ENCODE measurements around the gene NUTF2. TPM values are rescaled to one million over a fixed set of nuclear protein-coding genes. Genes with fewer than 3 reads are reported as not detected.
A peak's percentile ranks its signal among the peaks of the same experiment; 100 is the strongest.
"Not testable (repeated sequence)": the region's sequence is repeated elsewhere in the genome, so short reads cannot be mapped to it uniquely, and the experiment has no call there.

The NUTF2 gene
- total RNA-seq, 2 donors from 2014 or later = 59.8 to 73.9 TPM

DNA sequence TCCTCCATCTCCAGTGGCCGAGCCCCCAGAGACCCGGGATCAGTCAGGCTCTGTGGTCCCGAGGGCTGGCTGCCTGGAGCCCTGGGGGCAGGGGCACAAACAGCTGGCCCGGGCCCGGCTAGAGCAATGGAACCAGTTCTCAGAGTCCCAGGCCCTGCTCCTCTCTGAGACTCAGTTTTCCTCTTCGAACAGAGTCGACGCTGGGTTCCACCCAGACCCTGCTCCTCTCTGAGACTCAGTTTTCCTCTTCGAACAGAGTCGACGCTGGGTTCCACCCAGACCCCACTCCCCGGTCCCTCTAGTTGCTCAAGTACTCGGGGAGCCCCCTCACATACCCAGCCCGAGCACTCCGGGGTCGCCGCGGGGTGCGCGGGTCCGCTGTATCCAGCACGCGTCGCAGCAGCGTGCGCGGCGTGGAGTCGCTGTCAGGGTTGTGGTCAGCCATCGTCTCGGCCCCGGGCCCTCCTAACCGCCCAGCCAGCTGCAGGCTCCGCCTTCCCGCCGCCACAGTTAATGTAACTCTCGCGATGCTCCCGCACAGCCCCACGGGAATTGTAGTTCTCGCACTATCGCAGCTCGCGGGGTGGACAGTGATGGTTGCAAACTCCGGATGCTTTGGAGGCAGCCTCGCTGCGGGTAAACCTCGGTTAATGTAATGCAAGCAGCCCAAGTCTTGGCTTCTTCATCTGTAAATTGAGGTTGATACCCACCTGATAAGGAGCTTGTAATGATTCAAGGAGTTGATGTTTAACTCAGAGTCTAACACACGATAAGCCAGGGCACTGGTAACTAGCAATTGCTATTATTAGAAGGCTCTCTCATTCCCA lies 13.1 kb upstream of the NUTF2 start:
- DNase-seq = peak; percentile 96
- intact Hi-C loops (cut with DNase I) = loop anchor here in 1 of 2 donors (5.0 kb wide), 1 partner anchor 89 kb away; no protein-coding TSS in a partner anchor
- ATAC-seq = peak; percentile 99 to 100

DNA sequence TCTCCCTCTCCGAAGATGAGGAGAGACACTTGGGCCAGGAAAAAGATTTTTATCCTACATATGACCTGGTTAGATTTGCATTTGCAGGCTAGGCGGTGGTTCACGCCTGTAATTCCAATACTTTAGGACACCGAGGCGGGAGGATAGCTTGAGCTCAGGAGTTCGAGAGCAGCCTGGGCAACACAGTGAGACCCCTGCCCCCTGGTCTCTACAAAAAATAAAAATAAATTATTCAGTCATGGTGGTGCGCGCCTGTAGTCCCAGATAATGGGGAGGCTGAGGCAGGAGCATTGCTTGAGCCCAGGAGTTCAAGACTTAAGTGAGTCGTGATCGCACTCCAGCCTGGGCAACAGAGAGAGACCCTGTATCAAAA lies 12.5 kb upstream of the NUTF2 start:
- no peak for ATAC-seq
- intact Hi-C loops (cut with DNase I) = loop anchor here in 1 of 2 donors (5.0 kb wide), 1 partner anchor 88 kb away; no protein-coding TSS in a partner anchor

DNA sequence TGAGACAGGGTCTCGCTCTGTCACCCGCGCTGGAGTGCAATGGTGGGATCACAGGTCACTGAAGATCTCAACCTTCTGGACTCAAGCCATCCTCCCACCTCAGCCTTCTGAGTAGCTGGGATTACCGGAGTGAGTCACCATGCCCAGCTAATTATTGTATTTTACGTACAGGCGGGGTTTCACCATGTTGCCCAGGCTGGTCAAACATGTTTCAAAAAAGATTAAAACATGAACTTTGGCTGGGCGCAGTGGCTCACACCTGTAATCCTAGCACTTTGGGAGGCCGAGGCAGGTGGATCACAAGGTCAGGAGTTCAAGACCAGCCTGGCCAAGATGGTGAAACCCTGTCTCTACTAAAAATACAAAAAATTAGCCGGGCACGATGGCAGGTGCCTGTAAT lies 9.5 kb upstream of the NUTF2 start:
- intact Hi-C loops (cut with DNase I); ATAC-seq: not testable (repeated sequence)

More for the DNA sequence above, 12.5 kb upstream of the NUTF2 start:
- DNase-seq = no peak

DNA sequence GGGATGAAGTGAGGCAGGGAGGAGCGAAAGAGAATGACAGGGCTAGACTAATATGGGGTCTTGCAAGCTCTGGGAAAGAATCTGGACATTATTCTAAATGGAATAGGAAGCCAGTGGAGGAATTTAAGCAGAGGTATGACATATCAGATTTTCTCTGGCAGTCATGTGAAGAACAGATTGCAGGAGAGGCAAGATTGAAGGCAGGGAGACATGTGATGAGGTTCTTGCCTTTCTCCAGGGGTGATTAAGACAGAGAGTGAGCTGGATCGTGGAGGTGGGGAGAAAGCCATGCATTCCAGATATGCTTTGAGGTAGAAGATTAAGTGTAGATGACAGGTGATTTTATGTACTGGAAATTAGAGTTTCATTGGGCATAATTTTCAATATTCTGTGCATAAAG lies 8.9 kb upstream of the NUTF2 start:
- ATAC-seq = no peak
- DNase-seq = no peak
- intact Hi-C loops (cut with DNase I) = no loop called here

More for the DNA sequence above, 9.5 kb upstream of the NUTF2 start:
- not testable (repeated sequence) for DNase-seq

DNA sequence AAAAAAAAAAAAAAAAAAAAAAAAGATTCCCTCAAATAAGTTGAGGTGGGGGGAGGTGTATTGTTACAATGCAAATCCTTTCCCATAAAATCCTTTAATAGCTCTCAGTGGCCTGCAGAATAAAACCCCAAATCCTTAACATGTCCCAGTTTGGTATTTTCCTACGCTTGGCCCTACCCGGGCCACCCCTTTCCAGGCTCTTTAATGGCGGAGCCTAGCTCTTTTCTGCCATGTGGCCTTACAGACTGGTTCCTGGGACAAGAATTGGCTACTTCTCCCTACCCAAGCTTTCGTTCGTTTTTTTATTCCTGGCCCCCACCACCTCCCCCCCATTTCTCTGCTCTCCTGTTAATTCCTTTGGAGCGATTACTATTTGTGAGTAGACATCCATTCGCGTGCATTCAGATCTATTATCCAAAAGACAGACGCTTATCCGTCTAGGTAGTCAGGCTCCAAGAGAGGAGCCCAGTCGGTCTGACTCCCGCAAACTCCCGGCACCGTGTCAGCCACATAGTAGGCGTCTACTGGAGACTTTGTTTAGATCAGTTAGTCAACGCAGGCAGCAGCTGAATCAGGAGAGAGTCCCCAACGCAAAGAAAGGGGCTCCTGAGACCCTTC lies 5.4 kb upstream of the NUTF2 start:
- no peak for DNase-seq
- ATAC-seq = no peak
- intact Hi-C loops (cut with DNase I) = no loop called here

DNA sequence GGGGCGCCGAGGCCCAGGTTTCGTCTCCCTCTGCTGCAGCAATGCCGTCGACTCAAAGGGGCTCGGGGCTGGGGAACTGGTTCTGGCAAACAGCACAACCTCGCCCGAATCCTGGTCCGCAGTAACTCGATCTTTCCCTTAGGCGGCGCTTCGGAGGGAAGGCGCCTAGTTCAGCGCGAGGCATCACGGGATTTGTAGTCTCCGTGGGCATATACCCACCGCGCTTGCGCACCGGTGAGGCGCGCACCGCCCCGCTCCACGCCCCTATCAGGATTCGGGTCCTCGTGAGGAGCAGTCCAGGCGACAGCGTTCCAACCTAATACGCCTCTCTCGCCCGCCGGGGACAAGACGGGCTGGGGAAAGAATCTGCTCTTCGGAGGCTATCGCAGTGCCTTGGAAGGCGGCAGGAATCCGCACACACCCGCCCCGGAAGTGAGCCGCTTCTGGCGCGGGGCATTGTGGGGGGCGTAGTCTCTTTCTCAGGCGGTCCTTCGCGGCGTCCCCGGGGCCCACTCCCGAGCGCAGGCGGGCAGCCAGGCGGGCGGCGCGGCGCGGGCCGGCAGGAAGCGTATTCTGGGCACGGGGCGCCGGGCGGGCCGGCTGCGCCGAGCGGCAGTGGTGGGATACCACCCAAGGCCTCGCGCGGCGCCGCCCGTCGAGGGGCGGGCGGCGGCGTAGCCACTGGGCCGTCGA lies 4.8 kb upstream of the NUTF2 start, which contains the start of gene THAP11:
Gene THAP11, plus strand, starts transcription at position 505 of the 693 bp plus-strand sequence. CDS start 235 bp downstream, outside the sequence.
- ATAC-seq (peak; percentile 76 to 77), DNase-seq (peak; percentile 94)
- intact Hi-C loops (cut with DNase I) = no loop called here

DNA sequence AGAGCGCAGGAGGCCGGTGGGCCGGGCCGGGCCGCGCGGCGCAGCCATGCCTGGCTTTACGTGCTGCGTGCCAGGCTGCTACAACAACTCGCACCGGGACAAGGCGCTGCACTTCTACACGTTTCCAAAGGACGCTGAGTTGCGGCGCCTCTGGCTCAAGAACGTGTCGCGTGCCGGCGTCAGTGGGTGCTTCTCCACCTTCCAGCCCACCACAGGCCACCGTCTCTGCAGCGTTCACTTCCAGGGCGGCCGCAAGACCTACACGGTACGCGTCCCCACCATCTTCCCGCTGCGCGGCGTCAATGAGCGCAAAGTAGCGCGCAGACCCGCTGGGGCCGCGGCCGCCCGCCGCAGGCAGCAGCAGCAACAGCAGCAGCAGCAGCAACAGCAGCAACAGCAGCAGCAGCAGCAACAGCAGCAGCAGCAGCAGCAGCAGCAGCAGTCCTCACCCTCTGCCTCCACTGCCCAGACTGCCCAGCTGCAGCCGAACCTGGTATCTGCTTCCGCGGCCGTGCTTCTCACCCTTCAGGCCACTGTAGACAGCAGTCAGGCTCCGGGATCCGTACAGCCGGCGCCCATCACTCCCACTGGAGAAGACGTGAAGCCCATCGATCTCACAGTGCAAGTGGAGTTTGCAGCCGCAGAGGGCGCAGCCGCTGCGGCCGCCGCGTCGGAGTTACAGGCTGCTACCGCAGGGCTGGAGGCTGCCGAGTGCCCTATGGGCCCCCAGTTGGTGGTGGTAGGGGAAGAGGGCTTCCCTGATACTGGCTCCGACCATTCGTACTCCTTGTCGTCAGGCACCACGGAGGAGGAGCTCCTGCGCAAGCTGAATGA lies 4.0 kb upstream of the NUTF2 start:
- peak; percentile 73 for DNase-seq
- intact Hi-C loops (cut with DNase I) = no loop called here
- ATAC-seq = peak; percentile 12 to 15

DNA sequence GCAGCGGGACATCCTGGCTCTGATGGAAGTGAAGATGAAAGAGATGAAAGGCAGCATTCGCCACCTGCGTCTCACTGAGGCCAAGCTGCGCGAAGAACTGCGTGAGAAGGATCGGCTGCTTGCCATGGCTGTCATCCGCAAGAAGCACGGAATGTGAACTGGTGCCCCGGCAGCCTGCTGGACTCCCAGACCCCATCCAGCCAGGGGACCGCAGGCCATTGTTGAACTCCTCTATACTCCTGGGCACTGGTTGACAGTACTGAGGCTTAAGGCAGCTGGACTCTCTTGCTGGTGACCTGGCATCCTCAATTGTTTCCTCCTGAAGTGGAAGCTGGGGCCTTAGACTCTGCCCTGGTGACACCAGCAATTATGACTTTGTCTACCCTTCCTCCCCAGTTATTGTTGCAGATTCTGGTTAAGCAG lies 3.4 kb upstream of the NUTF2 start:
- DNase-seq (no peak), ATAC-seq (no peak)
- intact Hi-C loops (cut with DNase I) = no loop called here

DNA sequence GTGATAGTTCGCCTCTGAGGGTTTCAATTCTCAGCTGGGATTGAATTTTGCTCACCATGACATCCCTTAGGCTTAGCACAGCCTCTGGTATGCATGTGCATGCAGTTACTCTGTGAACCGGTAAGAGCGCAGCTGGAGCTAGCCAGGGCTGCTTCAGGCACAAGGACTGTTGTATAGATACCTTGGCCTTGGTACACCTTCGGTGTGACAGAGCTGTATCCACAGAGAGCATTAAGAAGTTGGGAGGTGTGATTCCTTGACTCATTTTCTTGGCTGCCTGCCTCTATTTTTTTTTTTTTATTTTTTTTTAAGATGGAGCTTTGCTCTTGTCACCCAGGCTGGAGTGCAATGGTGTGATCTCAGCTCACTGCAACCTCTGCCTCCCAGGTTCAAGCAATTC lies 2.2 kb upstream of the NUTF2 start:
- DNase-seq = no peak
- ATAC-seq = no peak
- intact Hi-C loops (cut with DNase I) = loop anchor here in 1 of 2 donors (2.0 kb wide), 1 partner anchor 28 kb away; the partner anchor contains the start of gene EDC4

DNA sequence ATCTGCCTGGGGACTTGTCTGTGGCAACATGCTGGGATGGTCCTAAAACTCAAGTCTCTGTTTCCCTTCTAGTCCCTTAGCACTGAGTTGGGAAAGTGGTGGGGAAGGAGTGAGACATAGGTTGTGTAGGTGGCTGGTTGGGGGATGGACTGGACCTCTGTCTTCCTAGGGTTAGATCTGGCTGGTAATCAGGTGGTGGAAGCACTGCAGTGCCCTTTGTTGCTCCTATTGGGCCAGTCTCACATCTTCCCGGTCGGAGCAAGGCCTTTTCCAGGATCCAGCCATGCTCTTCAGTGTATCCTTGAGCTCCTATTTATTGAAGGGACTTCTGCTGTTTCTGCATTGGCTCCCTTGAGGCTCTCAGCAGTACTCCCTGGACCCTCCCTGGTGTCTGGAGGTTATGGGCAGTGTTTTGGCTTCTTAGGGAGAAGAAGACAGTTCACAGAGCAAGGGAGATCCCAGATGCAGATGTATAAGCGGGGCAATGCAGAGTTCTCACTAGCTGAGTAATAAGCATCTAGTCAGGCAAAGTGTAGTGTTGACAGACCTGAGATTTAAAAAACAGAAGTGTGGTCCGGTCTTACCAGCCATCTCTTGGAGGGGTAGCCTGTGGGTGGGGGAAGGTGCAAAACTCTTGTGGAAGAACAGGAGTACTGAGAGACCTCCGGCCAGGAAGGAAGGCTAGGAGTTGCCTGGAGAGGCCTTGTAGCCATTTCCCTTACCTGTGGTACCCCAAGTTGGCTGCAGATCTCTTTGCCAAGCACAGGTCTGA lies 1.3 kb upstream of the NUTF2 start:
- DNase-seq (no peak), ATAC-seq (no peak)
- intact Hi-C loops (cut with DNase I) = loop anchor here in 1 of 2 donors (2.0 kb wide), 1 partner anchor 27 kb away; the partner anchor contains the start of gene EDC4

DNA sequence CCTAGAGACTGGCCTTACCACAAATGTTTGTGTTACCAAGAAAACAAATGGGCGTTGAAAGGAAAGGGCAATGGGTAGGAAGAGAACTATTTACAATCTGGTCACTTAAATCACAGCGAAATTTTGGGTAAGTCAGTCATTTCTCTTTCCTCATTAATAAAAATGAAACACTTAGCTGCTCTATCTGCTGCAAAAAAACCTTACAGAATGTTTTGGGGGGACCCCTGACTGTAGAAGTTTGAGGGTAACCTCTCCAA lies 742 bp upstream of the NUTF2 start:
- intact Hi-C loops (cut with DNase I) = no loop called here
- DNase-seq (no peak), ATAC-seq (no peak)

DNA sequence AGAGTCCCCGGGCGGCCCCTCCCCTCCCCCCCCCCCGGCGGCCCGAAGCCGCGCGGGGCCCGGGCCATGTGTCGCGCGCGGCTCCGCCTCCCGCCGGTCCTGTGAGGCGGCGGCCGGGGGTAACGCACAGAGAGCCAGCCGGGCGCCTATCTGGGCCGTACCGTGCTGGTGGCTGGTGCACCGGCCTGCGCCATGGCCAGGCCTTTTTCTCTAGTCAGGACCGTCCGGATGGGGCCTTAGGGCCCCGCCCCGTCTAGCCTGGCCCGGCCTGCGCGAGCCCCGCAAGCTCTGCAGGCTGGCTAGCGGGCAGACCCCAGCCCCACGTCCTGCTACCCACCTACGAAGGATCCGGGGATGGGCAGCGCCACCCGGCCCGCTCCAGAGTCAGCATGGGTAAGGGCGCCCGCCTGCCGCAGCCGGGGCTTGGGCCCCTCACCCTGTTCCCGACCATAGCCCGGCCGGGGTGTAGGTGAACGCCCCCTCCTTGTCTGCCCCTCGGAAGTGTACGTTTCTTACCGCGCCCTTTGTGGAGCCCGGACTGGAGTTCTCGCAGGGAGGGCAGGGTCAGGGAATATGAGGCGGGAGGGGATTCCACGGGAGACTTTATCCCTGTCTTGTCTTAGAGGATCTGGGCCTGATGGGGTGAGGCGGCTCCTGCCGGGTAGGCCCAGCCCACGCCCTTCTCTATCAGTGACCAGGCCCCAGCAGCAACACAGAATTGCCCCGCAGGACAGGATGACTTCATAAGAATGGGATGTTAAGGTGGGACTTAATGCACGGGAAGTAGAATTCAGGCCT lies 530 bp downstream of the NUTF2 start, which contains the start of gene CENPT:
Gene CENPT, minus strand, starts transcription at position 630 of the 798 bp plus-strand sequence. CDS start 13,834 bp downstream, outside the sequence.
- ATAC-seq (peak; percentile 62 to 70), DNase-seq (peak; percentile 76)
- intact Hi-C loops (cut with DNase I) = no loop called here

DNA sequence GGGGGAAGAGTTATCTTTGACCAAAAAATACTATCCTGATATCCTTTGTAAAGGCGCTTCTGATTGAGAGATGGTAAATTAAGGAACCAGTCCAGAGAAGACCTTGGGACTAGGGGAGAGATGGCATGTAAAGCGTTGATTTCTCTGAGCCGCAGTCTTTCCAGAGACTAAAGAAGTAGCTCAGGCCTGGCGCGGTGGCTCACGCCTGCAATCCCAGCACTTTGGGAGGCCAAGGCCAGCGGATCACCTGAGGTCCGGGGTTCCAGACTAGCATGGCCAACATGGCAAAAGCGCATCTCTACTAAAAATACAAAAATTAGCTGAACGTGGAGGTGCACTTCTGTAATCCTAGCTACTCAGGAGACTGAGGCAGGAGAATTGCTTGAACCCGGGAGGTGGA lies 1.4 kb downstream of the NUTF2 start:
- DNase-seq = no peak
- ATAC-seq = no peak
- intact Hi-C loops (cut with DNase I) = no loop called here

DNA sequence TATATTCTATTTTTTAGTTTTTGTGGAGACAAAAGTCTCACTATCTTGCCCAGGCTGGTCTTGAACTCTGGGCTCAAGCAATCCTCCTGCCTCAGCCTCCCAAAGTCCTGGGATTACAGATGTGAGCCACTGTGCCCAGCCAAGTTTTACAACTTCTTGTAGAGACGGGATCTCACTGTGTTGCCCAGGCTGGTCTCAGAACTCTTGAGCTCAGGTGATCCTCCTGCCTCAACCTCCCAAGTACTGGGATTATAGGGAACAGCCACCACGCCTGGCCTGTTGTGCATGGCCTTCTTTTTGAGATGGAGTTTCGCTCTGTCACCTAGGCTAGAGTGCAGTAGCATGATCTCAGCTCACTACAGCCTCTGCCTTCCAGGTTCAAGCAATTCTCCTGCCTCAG lies 6.9 kb downstream of the NUTF2 start:
- DNase-seq (no peak), ATAC-seq (no peak)
- intact Hi-C loops (cut with DNase I) = no loop called here

DNA sequence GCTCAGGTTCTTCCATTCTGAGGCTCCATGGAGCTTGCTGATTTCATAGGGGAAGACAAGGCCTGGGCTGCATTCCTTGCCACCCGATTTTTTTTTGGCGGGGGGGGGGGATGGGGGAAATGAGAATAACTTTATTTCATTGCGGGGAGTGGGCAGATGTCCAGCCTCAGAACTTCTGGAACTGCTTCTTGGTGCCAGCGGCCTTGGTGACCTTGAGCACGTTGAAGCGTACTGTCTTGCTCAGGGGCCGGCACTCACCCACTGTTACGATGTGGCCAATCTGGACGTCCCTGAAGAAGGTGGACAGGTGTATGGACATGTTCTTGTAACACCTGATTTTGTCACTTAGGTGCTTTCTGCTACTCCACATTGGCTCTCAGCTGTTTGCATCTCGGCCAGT lies 9.1 kb downstream of the NUTF2 start:
- no peak for ATAC-seq
- intact Hi-C loops (cut with DNase I) = no loop called here
- DNase-seq = no peak

DNA sequence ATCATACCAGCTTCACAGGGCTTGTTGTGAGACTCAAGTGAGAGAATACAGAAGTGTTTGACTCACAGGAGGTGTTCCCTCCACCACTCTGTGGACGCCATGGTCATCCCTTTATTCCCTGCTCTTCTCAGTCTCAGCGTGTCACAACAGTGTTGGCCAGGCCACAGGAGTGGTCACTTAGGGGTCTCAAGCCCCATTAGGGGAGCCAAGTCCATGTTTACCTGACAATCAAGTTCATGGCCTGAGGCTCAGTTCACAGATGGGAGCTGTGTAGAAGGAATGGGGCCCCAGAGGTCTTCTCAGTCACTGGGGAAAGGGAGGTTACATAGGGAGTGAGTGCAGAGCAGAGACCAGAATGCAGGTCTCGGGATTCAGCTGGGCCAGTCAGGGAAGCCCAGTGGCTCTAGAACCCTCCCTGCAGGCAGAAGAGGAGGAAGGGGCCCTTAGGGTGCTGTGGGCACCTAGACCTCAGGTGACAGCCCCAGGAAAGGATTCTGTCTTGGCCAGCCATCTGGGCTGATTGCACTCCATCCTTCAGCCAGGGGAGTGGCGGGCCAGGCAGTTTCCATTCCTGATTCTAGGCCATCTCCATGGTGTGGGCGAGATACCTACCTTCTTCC lies 10.3 kb downstream of the NUTF2 start:
- DNase-seq (no peak), ATAC-seq (no peak)
- intact Hi-C loops (cut with DNase I) = no loop called here

All from left cardiac atrium (tissue), 4 donors.